Urothelium cell line (cell line): ENCODE measurements around the gene PAM.
"Not testable (repeated sequence)": the region's sequence is repeated elsewhere in the genome, so short reads cannot be mapped to it uniquely, and the experiment has no call there.

Source experiments
- DNase-seq: peaks from one replicate; pipeline ENCODE4 v3.0.0; 2011; ENCODE audit warnings: low spot score, mixed read lengths
- FAIRE-seq: peaks from 2 replicates; lab custom pipeline; 2011; peaks lifted over from hg19 to GRCh38; lab: Jason Lieb, UNC

Gene PAM

DNA sequence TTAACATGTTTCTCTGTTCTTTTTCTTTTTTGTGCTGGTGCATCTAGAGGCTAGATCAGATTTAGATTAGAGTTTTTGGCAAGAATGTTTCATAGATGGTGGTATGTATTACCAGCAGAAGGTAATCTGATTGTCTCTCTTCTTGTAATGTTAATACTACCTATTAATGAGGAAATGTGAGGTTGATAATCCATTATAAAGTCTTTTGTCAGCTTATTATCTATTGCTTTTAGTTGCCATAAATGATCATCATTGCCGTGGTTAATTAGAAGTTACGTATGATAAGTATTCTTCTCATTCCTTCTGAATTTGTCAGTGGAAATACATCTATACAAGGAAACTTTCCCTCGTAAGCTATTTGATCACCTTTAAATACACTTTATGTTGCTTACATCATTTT is 135.0 kb downstream of the PAM start:
- DNase-seq, result no peak
- no peak for FAIRE-seq

DNA sequence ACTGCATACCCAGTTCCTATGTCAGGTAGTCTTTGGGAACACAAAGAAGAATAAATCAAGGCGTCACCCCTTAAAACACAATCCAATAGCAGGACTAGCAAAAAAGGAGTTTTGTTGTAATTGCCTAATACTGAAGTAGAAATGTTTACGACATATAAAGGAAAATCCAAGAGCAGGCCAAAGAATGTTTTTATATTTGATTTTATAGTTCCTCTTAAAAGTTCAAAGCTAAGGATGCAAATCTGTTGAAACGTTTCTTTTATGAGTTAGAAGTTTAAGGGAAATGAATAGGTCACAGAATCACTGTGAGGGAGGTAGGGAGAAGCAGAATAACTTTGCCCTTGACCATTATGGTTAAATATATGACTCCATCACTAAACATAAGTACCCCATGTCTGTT is 136.1 kb downstream of the PAM start:
- no peak for DNase-seq
- no peak for FAIRE-seq

DNA sequence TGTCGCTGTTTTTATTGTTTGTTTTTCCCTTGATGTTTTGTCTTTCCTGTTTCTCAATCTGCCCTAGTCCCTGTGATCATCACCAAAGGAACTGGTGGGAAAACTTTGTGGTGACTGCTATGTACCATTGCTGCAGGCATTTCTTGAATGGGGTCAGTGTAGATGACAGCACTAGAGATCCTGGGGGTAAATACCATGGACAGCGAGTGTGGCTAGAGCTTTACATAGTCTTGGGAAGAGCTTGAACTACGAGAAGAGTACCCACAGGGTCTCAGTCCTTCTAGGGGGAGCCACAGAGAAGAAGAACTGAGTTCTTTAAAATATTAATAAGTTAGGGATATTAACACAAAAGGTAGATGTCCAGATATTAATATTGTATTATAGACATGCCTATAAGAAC is 138.8 kb downstream of the PAM start:
- DNase-seq (no peak), FAIRE-seq (no peak)

DNA sequence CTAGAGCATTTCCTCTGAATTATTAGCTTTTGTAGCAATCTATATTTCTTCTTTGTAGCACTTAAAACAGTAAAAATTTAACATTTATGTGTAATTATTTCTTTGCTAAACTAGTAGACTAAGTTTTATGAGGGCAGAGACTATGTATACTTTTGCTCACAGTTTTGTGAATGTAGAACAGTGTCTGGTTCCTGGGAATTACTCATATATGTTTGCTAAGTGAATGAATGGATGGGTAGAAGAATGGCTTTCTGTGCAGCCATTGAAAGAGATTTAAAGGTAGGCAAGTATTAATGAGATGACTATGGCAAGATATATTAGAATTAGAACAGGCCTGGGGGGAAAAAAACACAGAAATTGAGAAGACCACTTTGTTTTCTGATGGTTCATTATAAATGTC is 140.1 kb downstream of the PAM start:
- DNase-seq (no peak), FAIRE-seq (no peak)

DNA sequence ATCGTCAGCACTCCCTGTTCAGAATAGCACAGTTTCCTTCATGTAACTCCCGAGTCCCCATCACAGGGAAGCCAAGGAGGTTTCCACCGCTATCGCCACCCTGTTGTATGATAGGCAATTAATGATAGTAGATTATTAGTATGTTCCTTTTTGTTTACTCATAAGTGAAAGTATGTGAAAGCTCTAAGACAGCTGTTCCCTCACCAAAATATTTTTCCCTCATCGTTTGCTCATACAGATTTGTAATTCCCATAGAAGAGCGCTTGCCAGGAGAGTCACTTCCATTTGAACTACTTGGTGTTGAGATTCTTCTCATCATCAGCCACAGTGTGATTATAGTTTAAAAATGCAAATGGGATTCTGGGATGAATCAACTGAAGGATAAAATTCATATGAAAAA is 140.9 kb downstream of the PAM start:
- FAIRE-seq, result no peak
- DNase-seq, result no peak

DNA sequence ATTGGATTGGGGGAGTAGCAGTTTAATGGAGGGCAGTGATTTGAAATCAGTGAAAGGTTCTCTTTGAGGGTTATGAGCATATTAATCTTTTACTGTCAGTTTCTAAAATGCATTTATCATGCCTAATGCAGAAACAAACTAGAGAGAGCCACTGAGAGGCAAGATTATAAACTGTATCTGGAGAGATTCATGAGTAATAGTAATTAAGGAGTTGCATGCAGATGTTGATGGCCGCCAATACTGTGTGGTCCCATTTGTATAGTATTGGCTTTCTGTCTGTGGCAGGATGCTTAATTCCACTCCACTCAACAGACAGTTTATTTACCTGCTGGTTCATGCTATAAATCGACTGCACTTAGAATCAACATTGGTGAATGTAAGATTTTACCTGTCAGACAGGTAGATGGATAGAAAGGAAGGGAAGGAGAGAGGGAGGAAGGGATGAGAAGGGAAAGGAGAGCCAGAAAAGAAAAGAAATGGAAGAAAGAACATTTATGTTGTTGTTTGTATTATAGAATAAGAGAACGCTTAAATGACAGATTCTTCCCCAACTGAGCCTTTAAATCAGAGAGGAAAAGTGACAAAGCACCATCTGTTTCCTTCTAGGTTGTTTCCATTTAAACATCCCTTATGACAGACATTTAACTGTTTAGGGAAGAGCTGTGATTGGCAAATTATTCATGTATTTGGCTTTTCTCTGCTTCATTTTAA is 146.5 kb downstream of the PAM start:
- FAIRE-seq, result no peak
- DNase-seq, result no peak

DNA sequence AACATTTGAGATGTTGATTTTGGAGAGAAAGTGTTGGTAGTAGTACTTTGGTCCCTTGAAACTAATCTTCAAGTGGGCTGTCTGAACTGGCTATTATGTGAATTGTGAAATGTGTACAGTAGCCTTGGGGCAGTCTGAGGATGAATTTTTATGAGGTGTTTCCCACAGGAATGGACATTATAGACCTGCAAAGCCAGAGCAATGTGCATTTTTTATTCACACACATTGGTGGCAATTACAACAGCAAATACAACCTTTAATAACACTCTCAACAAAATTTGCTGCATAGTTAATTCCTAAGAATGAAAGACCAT is 147.0 kb downstream of the PAM start:
- DNase-seq, result no peak
- FAIRE-seq, result no peak

DNA sequence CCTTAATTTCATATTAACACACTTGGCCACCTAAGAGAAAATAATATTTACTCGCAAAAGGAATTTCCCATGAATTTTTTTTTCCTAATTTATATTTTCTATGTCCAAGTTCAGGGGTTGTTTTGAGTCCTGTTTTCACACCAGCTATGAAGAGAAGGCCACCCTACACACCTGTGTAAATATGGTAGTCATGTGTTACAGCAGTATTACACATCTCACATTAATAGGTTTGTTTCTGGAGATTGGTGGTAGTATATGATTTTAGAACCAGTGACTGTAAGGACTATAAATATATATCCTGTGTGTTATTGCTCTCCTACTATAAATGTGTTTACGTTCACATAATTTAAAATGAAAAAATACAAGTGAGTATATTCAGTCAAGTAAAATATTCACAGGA is 147.5 kb downstream of the PAM start:
- no peak for DNase-seq
- no peak for FAIRE-seq

DNA sequence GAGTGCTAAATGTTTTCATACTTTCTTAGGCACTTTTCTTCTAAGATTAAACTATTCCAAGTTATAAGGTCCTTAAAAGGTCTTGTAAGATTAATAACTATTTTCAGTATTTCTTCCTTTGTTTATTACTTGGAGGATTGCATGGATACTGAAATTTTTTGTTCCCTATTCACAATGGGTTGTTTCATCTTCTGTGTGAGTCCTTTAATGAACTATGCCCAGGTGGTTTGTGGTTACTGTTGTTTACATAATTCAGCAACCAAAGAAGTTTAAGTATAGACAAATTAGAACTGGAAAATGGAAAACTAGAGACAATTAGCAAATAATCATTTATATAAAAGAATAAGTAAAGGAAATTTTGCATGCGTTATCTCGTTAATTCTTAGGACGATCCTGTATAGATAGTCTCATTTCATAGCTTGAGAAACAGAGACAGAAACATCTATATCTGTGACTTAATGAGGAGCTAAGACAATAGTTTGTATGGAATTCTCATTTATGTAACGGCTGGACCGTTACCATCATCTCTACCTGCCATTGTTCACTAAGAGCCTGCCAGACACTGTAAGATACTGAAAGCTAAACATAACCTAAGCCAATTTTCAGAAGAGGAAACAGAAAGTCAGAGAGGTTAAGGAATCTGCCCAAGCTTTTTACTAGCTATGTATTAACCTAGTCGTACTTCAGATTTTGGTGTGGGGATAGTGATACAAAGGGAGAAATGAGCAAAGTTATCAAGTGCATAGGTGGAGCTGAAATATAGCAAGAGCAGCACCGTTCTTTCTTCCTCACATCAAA is 148.2 kb downstream of the PAM start:
- FAIRE-seq (no peak), DNase-seq (no peak)

DNA sequence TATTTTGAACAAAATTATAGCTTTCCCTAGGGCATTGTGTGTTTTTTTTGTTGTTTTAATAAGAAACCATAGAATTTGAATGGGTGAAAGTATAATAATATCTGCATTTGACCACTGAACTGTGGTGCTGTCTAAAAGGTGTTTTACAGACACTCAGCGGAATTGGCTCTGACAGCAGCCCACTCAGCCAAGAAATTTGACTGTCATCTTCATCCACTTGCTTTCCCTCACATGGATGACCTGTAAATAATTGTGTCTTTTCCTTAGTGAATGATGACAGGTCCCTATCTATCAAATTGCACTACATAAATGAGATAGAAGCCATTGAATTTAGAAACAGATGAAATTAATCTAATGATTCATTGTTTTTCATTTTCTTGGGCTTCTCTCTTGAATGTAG is 150.0 kb downstream of the PAM start:
- FAIRE-seq, result no peak
- no peak for DNase-seq

DNA sequence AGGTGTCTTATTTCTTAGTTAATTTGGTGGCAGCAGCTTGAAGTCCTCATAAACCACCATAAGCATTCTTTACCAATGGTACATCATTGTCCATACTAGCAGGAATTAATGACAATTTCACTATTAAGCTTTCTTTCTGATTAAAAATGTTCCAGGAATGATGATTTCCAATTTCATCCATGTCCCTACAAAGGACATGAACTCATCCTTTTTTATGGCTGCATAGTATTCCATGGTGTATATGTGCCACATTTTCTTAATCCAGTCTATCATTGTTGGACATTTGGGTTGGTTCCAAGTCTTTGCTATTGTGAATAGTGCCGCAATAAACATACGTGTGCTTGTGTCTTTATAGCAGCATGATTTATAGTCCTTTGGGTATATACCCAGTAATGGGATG is 152.0 kb downstream of the PAM start:
- DNase-seq, FAIRE-seq: not testable (repeated sequence)

DNA sequence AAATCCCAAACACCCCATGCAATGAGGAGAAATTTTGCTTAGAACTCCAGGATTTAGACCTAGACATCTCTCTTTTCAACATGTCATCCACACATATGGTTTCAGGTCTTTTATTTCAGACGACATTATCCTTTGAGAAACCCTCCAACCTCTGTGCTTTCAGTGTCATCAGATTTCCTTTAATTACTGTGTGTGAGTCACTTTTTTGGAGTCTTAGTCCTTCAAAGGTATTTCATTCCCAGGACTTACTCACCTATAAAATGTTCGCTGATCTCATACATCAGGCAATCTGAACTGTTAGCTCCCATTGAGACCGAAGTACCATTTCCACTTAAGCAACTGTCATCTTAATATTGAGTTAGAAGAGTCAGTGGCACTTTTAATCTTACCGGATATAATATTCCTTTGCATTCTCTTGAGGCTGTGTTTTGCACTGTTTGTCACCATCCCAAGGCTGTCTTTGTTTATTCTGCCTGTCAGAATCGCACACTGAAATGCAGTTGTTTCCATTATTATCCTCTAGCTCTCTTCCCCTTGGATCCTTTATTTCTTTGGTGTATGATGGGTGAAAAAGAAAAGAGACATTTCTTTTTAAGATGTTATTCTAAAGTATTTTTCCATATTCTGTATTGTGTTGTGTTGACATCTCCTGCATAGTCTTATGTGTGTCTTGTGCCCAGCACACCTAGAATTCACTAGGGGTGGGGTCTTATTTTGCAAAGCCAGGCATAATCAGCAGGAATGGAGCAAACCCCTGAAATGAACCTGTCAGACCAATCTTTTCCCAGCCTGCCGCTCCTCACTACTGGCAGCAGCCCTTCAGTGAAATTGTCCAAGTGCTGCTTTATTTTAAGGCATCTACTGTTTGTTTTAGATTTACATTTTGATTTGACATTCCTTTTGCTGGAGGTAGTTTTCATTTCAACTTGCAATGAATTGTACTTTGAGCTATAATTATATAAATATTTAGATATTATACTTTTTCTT is 155.4 kb downstream of the PAM start:
- no peak for FAIRE-seq
- peak; percentile 48 for DNase-seq

DNA sequence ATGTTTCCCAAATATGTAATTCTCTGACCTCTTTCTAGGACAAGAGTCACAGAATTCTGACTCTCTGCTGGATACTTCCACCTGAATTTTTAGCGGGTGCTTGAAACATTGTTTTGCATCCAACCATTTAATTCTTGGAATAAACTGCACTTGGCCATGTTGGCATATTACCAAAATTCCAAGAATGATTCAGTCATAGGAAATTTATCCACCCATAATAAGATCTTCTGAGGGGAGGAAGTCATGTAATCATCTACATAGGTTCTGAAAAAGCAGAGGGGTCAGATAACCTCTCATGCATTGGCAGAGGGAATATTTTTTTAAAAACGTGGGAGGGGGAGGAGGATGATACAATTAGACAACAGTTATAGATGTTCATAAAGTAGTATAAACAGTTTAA is 156.9 kb downstream of the PAM start:
- no peak for FAIRE-seq
- DNase-seq, result peak; percentile 15

DNA sequence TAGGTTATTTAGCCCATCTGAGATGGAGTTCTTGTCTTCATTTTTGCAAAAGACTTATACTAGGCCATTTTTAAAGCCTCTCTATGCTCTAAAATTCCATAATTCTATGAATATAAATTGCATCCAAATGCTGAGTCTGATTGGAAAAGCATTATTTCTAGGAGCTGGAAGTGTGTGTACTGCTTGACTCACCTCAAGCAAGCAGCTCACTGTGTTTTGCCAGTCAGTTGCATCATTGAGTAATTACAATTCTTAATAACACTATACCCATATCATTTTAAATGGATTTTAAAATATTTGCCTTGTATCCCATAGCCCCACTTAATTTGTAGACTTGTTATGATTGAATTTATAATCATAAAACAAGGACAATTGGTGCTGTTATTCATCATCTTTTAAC is 161.0 kb downstream of the PAM start:
- DNase-seq (no peak), FAIRE-seq (no peak)

DNA sequence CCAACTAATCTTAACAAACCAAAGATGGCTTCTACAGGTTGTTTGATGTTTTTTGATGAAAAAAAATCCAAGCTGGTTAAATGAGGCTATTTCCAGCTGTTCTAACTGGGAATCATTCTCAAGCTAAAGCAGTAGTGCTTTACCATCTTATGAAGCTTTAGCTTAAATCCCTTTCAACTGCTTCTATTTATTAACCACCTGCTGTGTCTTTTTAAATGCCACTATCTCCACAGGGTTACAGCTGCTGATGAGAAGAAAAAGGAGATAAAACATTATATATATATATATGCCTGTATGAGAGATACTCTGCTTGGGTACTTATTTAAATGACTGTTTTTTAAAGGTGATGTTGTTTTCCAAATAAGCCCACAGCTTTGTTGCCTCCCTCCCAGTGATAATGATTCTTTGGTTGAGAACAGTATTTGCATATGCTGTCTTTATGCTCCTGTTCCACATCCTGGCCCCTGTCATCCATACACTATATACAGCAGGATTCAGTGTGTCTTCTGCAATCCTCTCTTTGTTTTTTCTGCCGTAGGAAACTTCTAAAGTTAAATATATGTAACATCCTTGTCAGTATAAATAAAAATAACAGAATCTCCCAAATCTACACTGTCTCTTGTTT is 164.0 kb downstream of the PAM start:
- FAIRE-seq (no peak), DNase-seq (no peak)

DNA sequence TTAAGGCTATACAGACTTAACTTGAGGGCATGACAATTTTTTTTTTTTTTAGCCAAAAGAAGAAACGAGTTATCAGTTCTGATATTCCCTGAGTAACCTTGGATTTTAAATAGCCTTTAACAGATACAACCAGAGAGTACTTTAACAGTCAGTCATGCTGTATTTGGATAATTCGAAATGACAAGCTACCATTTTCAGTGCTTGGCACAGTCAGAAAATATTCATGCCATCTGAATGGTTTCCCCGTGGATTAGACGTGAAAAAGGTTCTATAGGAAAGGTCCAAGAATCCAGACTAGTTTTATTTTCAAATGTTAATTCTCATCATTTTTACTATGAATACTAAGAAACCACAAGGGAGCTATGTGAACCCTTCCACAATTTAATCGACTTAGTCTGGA is 165.7 kb downstream of the PAM start:
- no peak for FAIRE-seq
- no peak for DNase-seq

DNA sequence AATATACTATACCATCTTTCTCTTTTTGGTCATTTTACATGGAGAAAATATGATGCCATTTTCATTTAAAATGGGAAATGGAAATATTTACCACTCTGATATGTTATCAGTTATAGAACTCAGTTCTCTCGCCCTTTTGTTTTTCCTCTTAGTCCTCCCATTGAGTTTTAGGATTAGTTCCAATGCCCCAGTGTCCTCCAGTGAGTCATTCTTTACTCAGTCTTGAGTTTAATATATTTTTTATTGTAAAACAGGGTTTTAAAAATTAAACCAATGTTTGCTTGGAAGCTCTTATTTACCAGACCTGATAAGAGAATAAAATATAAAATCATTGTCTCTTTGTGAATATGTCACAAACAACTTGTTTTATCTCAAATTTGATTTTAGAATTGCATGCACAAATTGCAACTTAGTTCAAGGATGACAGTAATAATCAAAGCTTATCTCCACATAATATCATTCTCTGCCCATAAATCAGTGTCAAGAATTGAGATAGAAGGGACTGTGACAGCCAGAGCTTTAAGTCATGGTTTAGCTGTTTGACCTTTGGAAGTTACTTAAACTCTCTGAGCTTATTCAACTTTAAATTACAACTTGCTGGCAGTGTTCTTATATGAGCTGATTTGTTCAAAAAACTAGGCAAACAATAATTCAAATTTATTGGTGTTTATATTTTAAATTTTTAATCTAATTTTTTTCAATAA is 166.4 kb downstream of the PAM start:
- FAIRE-seq, result no peak
- no peak for DNase-seq

DNA sequence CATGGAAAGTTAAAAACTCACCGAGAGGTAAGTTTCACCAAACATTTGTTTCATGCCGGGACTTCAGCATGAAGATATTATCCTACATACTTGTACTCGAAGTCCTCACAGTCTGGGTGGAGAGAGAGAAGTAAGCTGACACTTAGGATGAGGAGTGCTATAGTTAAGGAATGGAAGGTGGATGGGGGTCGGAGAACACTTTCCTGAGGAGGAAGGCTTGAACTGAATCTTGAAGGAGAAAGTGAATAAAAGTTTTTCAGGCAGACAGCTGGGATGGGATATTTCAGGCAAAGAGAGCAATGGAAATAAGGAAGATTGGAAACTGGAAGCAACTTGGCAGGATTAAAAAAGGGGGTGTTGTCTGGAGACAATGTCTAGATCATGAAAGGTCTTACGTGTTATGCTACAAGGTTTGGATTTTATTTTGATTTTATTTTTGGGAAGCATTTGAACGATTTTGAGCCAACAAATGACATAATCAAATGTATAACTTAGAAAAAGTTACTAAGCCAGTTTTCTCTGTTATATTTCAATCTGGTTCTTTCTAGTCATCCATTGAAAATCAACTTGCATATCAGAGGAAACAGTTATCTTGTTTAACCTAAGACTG is 167.1 kb downstream of the PAM start:
- FAIRE-seq (no peak), DNase-seq (no peak)

DNA sequence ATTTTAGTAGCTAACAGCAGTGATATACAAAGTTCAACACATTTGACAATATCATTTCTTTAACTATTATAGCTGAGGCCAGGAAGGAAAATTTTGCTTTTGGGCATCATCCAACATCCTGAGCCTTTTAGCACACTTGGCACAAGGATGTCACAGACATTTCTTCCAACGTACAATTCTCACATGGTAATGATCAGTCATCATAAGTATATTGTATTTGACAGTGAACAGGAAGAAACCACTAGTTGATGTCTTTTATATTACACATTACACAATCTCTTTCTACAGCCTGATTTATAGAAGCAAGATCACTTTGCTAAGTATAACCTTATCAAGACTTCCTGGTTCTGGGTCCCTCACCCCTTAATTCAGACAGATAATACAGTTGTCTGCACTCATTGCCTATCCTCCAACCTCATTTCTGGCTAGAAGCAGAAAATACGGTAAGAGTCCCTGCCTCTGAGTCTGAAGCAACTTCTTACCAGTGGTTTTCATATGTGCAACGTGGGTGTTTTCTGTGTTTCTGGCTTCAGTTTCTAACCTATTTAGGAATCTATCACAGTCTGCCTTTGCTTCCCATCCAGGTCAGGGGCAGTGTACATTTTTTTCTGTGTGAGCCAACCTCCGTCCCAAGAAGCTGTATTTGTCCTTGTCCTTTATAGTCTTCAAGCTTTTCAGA is 167.8 kb downstream of the PAM start:
- DNase-seq (no peak), FAIRE-seq (no peak)

DNA sequence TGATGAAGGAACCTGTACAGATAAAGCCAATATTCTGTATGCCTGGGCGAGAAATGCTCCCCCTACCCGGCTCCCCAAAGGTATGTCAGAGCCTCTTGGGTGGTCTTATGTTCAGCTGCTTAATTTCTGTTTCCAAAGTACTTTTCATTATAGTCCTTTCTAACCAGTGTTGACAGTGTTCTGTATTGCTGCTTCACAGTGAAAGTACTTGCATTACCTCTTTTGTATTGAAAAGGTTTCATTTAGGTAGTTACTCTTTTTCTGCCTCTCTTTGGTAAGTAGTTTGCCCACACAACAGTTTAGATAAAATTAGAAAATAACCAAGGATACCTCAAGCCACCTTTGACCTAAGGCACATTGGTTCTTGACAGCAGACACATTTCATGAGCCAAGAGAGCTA is 169.9 kb downstream of the PAM start:
- no peak for FAIRE-seq

More for the DNA sequence above, 169.9 kb downstream of the PAM start:
- no peak for DNase-seq
